Trophoblast cell (in vitro differentiated cells and primary cell): ENCODE data around the gene ADRA1B.

ENCODE experiments used
- DNase-seq, 2 donors: peaks; one replicate each; pipeline ENCODE4 v3.0.0-alpha.2; 2016
- H2AFZ ChIP-seq: 2 replicates; pipeline ENCODE4 v1.6.1; 2013; ENCODE audit warnings: low read length, moderate library complexity, mild to moderate bottlenecking; ENCODE audit not compliant: insufficient read depth, poor library complexity
- H2AK5ac ChIP-seq: 2 replicates; pipeline ENCODE4 v1.6.1; 2013; ENCODE audit warnings: mild to moderate bottlenecking, low read length
- H2BK120ac ChIP-seq: 2 replicates; pipeline ENCODE4 v1.6.1; 2013; ENCODE audit warnings: low read length, mild to moderate bottlenecking, moderate library complexity; ENCODE audit not compliant: insufficient read depth, poor library complexity
- H2BK12ac ChIP-seq: 2 replicates; pipeline ENCODE4 v1.6.1; 2013; ENCODE audit warnings: mild to moderate bottlenecking, low read length, moderate library complexity
- H2BK5ac ChIP-seq: 2 replicates; pipeline ENCODE4 v1.6.1; 2013; ENCODE audit warnings: low read length, low read depth, moderate library complexity, mild to moderate bottlenecking; ENCODE audit not compliant: poor library complexity
- H3K14ac ChIP-seq: 2 replicates; pipeline ENCODE4 v1.6.1; 2013; ENCODE audit warnings: mild to moderate bottlenecking, low read length
- H3K18ac ChIP-seq: 2 replicates; pipeline ENCODE4 v1.6.1; 2013; ENCODE audit warnings: mild to moderate bottlenecking, low read length
- H3K23ac ChIP-seq: 2 replicates; pipeline ENCODE4 v1.6.1; 2013; ENCODE audit warnings: low read length
- H3K27ac ChIP-seq: 2 replicates; pipeline ENCODE4 v1.5.1; 2013; ENCODE audit warnings: low read depth, mild to moderate bottlenecking, inconsistent platforms, low read length, moderate library complexity
- H3K27me3 ChIP-seq: 2 replicates; pipeline ENCODE4 v1.6.1; 2013; ENCODE audit warnings: inconsistent platforms, mild to moderate bottlenecking, low read length, moderate library complexity; ENCODE audit not compliant: insufficient read depth
- H3K36me3 ChIP-seq, 2 experiments: 1 replicate in 1 of 2; 2 replicates in 1 of 2; pipeline ENCODE4 v1.6.1; 2013; ENCODE audit warnings: low read length in 2 of 2, mild to moderate bottlenecking in 2 of 2, moderate library complexity in 1 of 2; ENCODE audit not compliant: insufficient read depth in 2 of 2, control insufficient read depth in 1 of 2
- H3K4ac ChIP-seq: 2 replicates; pipeline ENCODE4 v1.6.1; 2013; ENCODE audit warnings: low read depth, mild to moderate bottlenecking, low read length, moderate library complexity
- H3K4me1 ChIP-seq, 2 experiments: 1 replicate in 1 of 2; 2 replicates in 1 of 2; pipeline ENCODE4 v1.6.1; 2013; ENCODE audit warnings: low read length in 2 of 2, mild to moderate bottlenecking in 2 of 2, moderate library complexity in 1 of 2; ENCODE audit not compliant: insufficient read depth in 2 of 2, control insufficient read depth in 1 of 2
- H3K4me2 ChIP-seq: 2 replicates; pipeline ENCODE4 v1.6.1; 2013; ENCODE audit warnings: inconsistent platforms, mild to moderate bottlenecking, low read length, moderate library complexity
- H3K4me3 ChIP-seq: 2 replicates; pipeline ENCODE4 v1.5.1; 2013; ENCODE audit warnings: mild to moderate bottlenecking, low read depth, low read length, inconsistent platforms
- H3K79me1 ChIP-seq: one replicate; pipeline ENCODE4 v1.6.1; 2013; ENCODE audit warnings: low read length
- H3K79me2 ChIP-seq: 2 replicates; pipeline ENCODE4 v1.6.1; 2013; ENCODE audit warnings: low read length, mild to moderate bottlenecking; ENCODE audit not compliant: control insufficient read depth, insufficient read depth, poor library complexity
- H3K9ac ChIP-seq: 2 replicates; pipeline ENCODE4 v1.6.1; 2013; ENCODE audit warnings: mild to moderate bottlenecking, low read length
- H3K9me3 ChIP-seq: 2 replicates; pipeline ENCODE4 v1.6.1; 2013; ENCODE audit warnings: low read depth, mild to moderate bottlenecking, control low read depth, inconsistent platforms, low read length; ENCODE audit not compliant: insufficient read depth
- H4K12ac ChIP-seq: 2 replicates; pipeline ENCODE4 v1.6.1; 2013; ENCODE audit warnings: low read depth, mild to moderate bottlenecking, low read length, moderate library complexity
- H4K8ac ChIP-seq: 2 replicates; pipeline ENCODE4 v1.6.1; 2013; ENCODE audit warnings: low read depth, mild to moderate bottlenecking, low read length, moderate library complexity
- H4K91ac ChIP-seq: one replicate; pipeline ENCODE4 v1.6.1; 2013; ENCODE audit warnings: low read depth, mild to moderate bottlenecking, low read length, moderate library complexity
- WGBS: extraction: QIAGEN DNeasy Blood & Tissue Kit; methylation state at CpG from one replicate; pipeline ENCODE4 v1.1.7; 2013; ENCODE audit warnings: missing lambda C conversion rate; ENCODE audit not compliant: insufficient read length, insufficient coverage; ENCODE audit errors: extremely low coverage; 5-methylcytosine and 5-hydroxymethylcytosine counted together

ADRA1B gene

GRCh38 chr5:159972538-159973362 lies 56.5 kb downstream of the ADRA1B start:
- Histone ChIP-seq H2BK5ac (no peak overlapping the region), H3K27me3 (peaks cover 20% of the 10 kb centered on the region), H4K8ac (no peak overlapping the region), H3K27ac (no peak overlapping the region), H3K4me2 (peak overlapping the region; percentile 88), H3K23ac (no peak overlapping the region), H3K79me2 (no peaks in the 10 kb centered on the region), H3K9ac (no peak overlapping the region), H3K14ac (no peak overlapping the region), H2AK5ac (no peak overlapping the region), H3K18ac (no peak overlapping the region), H3K36me3 (no peaks in the 10 kb centered on the region), H2BK120ac (no peak overlapping the region), H2BK12ac (no peak overlapping the region), H4K91ac (no peak overlapping the region), H3K9me3 (peaks cover 4% of the 10 kb centered on the region), H3K79me1 (no peaks in the 10 kb centered on the region), H4K12ac (no peak overlapping the region), H3K4me1 (peaks cover 3 to 6% of the 10 kb centered on the region in 2 experiments), H3K4me3 (no peak overlapping the region), H2AFZ (no peak overlapping the region), H3K4ac (no peak overlapping the region)
- WGBS, result no CpG with 5 or more reads among the region's 50 CpGs
- no peak for DNase-seq

GRCh38 chr5:159975462-159976019 lies 59.3 kb downstream of the ADRA1B start:
- H3K23ac ChIP-seq, result no peak overlapping the region
- no CpG with 5 or more reads among the region's 2 CpGs for WGBS
- H3K4me3 ChIP-seq, result no peak overlapping the region
- no peak overlapping the region for H2BK120ac ChIP-seq
- H2AK5ac ChIP-seq, result no peak overlapping the region
- peaks cover 17% of the 10 kb centered on the region for H3K27me3 ChIP-seq
- H3K4me1 ChIP-seq, result peaks cover 3 to 6% of the 10 kb centered on the region in 2 experiments
- H3K36me3 ChIP-seq, result no peaks in the 10 kb centered on the region
- no peak overlapping the region for H2AFZ ChIP-seq
- H3K79me2 ChIP-seq, result no peaks in the 10 kb centered on the region
- no peak overlapping the region for H4K8ac ChIP-seq
- no peak overlapping the region for H3K4me2 ChIP-seq
- no peak overlapping the region for H3K9ac ChIP-seq
- H2BK5ac ChIP-seq, result no peak overlapping the region
- DNase-seq, result no peak
- H3K18ac ChIP-seq, result no peak overlapping the region
- H3K14ac ChIP-seq, result no peak overlapping the region
- H4K12ac ChIP-seq, result no peak overlapping the region
- no peaks in the 10 kb centered on the region for H3K79me1 ChIP-seq
- H4K91ac ChIP-seq, result no peak overlapping the region
- no peak overlapping the region for H3K27ac ChIP-seq
- no peak overlapping the region for H2BK12ac ChIP-seq
- H3K4ac ChIP-seq, result no peak overlapping the region
- H3K9me3 ChIP-seq, result peaks cover 4% of the 10 kb centered on the region

GRCh38 chr5:159976921-159977320 lies 60.6 kb downstream of the ADRA1B start:
- Histone ChIP-seq H3K27me3 (peaks cover 10% of the 10 kb centered on the region), H3K36me3 (no peaks in the 10 kb centered on the region), H3K79me1 (no peaks in the 10 kb centered on the region), H3K27ac (no peak overlapping the region), H3K79me2 (no peaks in the 10 kb centered on the region), H4K8ac (no peak overlapping the region), H3K23ac (no peak overlapping the region), H3K9ac (no peak overlapping the region), H3K4me3 (no peak overlapping the region), H3K4me1 (peaks cover 0 to 3% of the 10 kb centered on the region in 2 experiments), H3K18ac (no peak overlapping the region), H4K12ac (no peak overlapping the region), H2BK120ac (no peak overlapping the region), H2AK5ac (no peak overlapping the region), H3K14ac (no peak overlapping the region), H3K4ac (no peak overlapping the region), H4K91ac (no peak overlapping the region), H2BK5ac (no peak overlapping the region), H2AFZ (no peak overlapping the region), H2BK12ac (no peak overlapping the region), H3K4me2 (no peak overlapping the region), H3K9me3 (peaks cover 4% of the 10 kb centered on the region)
- WGBS, result no CpG with 5 or more reads among the region's 3 CpGs
- DNase-seq, result no peak

- Histone ChIP-seq H3K4me1 (peaks cover 0 to 3% of the 10 kb centered on the region in 2 experiments), H3K4me2 (no peak overlapping the region), H3K9ac (no peak overlapping the region), H3K79me2 (no peaks in the 10 kb centered on the region), H2AFZ (no peak overlapping the region), H2BK12ac (no peak overlapping the region), H3K14ac (no peak overlapping the region), H2BK120ac (no peak overlapping the region), H3K36me3 (no peaks in the 10 kb centered on the region), H2BK5ac (no peak overlapping the region), H3K23ac (no peak overlapping the region), H3K9me3 (no peaks in the 10 kb centered on the region), H3K18ac (no peak overlapping the region), H3K27ac (no peak overlapping the region), H2AK5ac (no peak overlapping the region), H4K91ac (no peak overlapping the region), H4K12ac (no peak overlapping the region), H3K4me3 (no peak overlapping the region), H4K8ac (no peak overlapping the region), H3K79me1 (no peaks in the 10 kb centered on the region), H3K27me3 (no peaks in the 10 kb centered on the region), H3K4ac (no peak overlapping the region)
- DNase-seq, result no peak
- no CpG with 5 or more reads among the region's 2 CpGs for WGBS
Measured at GRCh38 chr5:159978358-159978757, 62.1 kb downstream of the ADRA1B start.
